ENCODE data around the gene RFTN1.

RFTN1 gene

GRCh38 chr3:16343101-16343500, 170.4 kb downstream of the RFTN1 start:
- H3K4me1 ChIP-seq (ENCODE audit: control insufficient read depth, low read length) = peaks cover 77% of the 10 kb centered on the region
- no peaks in the 10 kb centered on the region for H3K9me2 ChIP-seq (replicated peaks; ENCODE audit: control insufficient read depth, low read length)
- peaks cover 8% of the 10 kb centered on the region; the same call in 1 of the 2 replicates for H4K20me1 ChIP-seq (ENCODE audit: control insufficient read depth, insufficient read depth, low read depth, low read length)
- peaks cover 97% of the 10 kb centered on the region for H3K79me2 ChIP-seq (ENCODE audit: control insufficient read depth, low read length)
- TF ChIP-seq, protein P1, sequence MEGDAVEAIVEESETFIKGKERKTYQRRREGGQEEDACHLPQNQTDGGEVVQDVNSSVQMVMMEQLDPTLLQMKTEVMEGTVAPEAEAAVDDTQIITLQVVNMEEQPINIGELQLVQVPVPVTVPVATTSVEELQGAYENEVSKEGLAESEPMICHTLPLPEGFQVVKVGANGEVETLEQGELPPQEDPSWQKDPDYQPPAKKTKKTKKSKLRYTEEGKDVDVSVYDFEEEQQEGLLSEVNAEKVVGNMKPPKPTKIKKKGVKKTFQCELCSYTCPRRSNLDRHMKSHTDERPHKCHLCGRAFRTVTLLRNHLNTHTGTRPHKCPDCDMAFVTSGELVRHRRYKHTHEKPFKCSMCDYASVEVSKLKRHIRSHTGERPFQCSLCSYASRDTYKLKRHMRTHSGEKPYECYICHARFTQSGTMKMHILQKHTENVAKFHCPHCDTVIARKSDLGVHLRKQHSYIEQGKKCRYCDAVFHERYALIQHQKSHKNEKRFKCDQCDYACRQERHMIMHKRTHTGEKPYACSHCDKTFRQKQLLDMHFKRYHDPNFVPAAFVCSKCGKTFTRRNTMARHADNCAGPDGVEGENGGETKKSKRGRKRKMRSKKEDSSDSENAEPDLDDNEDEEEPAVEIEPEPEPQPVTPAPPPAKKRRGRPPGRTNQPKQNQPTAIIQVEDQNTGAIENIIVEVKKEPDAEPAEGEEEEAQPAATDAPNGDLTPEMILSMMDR (IDR thresholded peaks at IDR 0.05; ENCODE audit: low read depth, low read length, poor library complexity, severe bottlenecking) = no peak
- TF ChIP-seq EZH2phosphoT487 (IDR thresholded peaks at IDR 0.05; ENCODE audit: borderline replicate concordance, low read length) = no peak
- no peaks in the 10 kb centered on the region for H3K27me3 ChIP-seq (ENCODE audit: control insufficient read depth, low read length)
- peak overlapping the region; percentile 17 for H3K27ac ChIP-seq (ENCODE audit: low read depth, low read length)
- no peaks in the 10 kb centered on the region for H3K9me3 ChIP-seq (ENCODE audit: control insufficient read depth, insufficient read depth, low read length)
- peaks cover 97% of the 10 kb centered on the region for H3K36me3 ChIP-seq (ENCODE audit: control insufficient read depth, low read length)
- H3K4me3 ChIP-seq (ENCODE audit: low read length) = no peak overlapping the region
- peaks cover 15% of the 10 kb centered on the region for H3F3A ChIP-seq (ENCODE audit: control insufficient read depth, insufficient read depth)
- H3K4me2 ChIP-seq (ENCODE audit: low read length) = no peak overlapping the region

DNA sequence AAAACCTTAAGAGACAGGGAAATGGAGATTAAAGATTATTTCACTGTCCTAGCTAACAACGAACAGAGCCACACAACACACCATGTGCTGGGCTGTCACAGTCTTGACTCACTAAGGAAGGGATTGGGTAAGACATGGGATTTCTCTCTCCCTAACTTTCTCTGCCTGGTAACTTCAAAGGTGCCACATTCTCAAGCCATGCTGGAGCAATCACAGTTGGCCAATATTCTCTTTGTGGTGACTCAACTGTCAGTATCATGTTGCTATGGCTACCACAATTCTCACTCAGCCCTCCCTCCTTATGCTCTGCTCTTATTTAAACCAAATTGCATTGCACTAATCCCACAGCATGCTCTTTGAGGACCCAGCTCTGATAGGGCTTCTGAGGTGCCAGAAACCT, 174.5 kb downstream of the RFTN1 start:
- peaks cover 54% of the 10 kb centered on the region for H3K4me1 ChIP-seq (ENCODE audit: control insufficient read depth, low read length)
- H3K27ac ChIP-seq (ENCODE audit: low read depth, low read length) = peak overlapping the region; percentile 3; the same call in 1 of the 2 replicates
- no peak overlapping the region for H3K4me2 ChIP-seq (ENCODE audit: low read length)

GRCh38 chr3:16337856-16338540, 175.5 kb downstream of the RFTN1 start:
- no peak overlapping the region for H3K4me2 ChIP-seq (ENCODE audit: low read length)
- H3K36me3 ChIP-seq (ENCODE audit: control insufficient read depth, low read length) = peaks cover 96% of the 10 kb centered on the region
- no peaks in the 10 kb centered on the region for H3K9me2 ChIP-seq (replicated peaks; ENCODE audit: control insufficient read depth, low read length)
- no peak overlapping the region for H3K4me3 ChIP-seq (ENCODE audit: low read length)
- no peaks in the 10 kb centered on the region for H3K9me3 ChIP-seq (ENCODE audit: control insufficient read depth, insufficient read depth, low read length)
- H3K4me1 ChIP-seq (ENCODE audit: control insufficient read depth, low read length) = peaks cover 44% of the 10 kb centered on the region
- H4K20me1 ChIP-seq (ENCODE audit: control insufficient read depth, insufficient read depth, low read depth, low read length) = peaks cover 8% of the 10 kb centered on the region; the same call in 1 of the 2 replicates
- no peaks in the 10 kb centered on the region for H3K27me3 ChIP-seq (ENCODE audit: control insufficient read depth, low read length)
- peaks cover 90% of the 10 kb centered on the region for H3K79me2 ChIP-seq (ENCODE audit: control insufficient read depth, low read length)
- H3F3A ChIP-seq (ENCODE audit: control insufficient read depth, insufficient read depth) = peaks cover 19% of the 10 kb centered on the region; the same call in 1 of the 2 replicates
- TF ChIP-seq, protein P1 (IDR thresholded peaks at IDR 0.05; ENCODE audit: low read depth, low read length, poor library complexity, severe bottlenecking) = no peak
- peak overlapping the region; percentile 3; the same call in 1 of the 2 replicates for H3K27ac ChIP-seq (ENCODE audit: low read depth, low read length)

More for the DNA sequence above, 174.5 kb downstream of the RFTN1 start:
- Histone ChIP-seq H3K79me2 (ENCODE audit: control insufficient read depth, low read length) (peaks cover 96% of the 10 kb centered on the region), H3F3A (ENCODE audit: control insufficient read depth, insufficient read depth) (peaks cover 15% of the 10 kb centered on the region; the same call in 1 of the 2 replicates), H3K36me3 (ENCODE audit: control insufficient read depth, low read length) (peaks cover 98% of the 10 kb centered on the region), H3K9me3 (ENCODE audit: control insufficient read depth, insufficient read depth, low read length) (no peaks in the 10 kb centered on the region), H3K4me3 (ENCODE audit: low read length) (no peak overlapping the region), H3K9me2 (replicated peaks; ENCODE audit: control insufficient read depth, low read length) (no peaks in the 10 kb centered on the region), H4K20me1 (ENCODE audit: control insufficient read depth, insufficient read depth, low read depth, low read length) (peaks cover 8% of the 10 kb centered on the region; the same call in 1 of the 2 replicates), H3K27me3 (ENCODE audit: control insufficient read depth, low read length) (no peaks in the 10 kb centered on the region)
- TF ChIP-seq, protein P1 (IDR thresholded peaks at IDR 0.05; ENCODE audit: low read depth, low read length, poor library complexity, severe bottlenecking) = no peak
- no peak for TF ChIP-seq EZH2phosphoT487 (IDR thresholded peaks at IDR 0.05; ENCODE audit: borderline replicate concordance, low read length)

All from DOHH2 (cell line).